ENCODE results near the gene PLS3.

- TF ChIP-seq, protein P1, sequence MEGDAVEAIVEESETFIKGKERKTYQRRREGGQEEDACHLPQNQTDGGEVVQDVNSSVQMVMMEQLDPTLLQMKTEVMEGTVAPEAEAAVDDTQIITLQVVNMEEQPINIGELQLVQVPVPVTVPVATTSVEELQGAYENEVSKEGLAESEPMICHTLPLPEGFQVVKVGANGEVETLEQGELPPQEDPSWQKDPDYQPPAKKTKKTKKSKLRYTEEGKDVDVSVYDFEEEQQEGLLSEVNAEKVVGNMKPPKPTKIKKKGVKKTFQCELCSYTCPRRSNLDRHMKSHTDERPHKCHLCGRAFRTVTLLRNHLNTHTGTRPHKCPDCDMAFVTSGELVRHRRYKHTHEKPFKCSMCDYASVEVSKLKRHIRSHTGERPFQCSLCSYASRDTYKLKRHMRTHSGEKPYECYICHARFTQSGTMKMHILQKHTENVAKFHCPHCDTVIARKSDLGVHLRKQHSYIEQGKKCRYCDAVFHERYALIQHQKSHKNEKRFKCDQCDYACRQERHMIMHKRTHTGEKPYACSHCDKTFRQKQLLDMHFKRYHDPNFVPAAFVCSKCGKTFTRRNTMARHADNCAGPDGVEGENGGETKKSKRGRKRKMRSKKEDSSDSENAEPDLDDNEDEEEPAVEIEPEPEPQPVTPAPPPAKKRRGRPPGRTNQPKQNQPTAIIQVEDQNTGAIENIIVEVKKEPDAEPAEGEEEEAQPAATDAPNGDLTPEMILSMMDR (IDR thresholded peaks at IDR 0.05): no peak
- no peak for TF ChIP-seq POLR2A (IDR thresholded peaks at IDR 0.05)
Measured at GRCh38 chrX:115583496-115584004, 22.6 kb downstream of the PLS3 start.
